HepG2 (cell line): Measurements from ENCODE around the gene KMT2E. TPM values are rescaled to one million over a fixed set of nuclear protein-coding genes. Genes with fewer than 3 reads are reported as not detected.

Source experiments
- ATAC-seq: fragments of 200-7000 bp; cut with Tn5 transposase; 3 replicates; pipeline ENCODE4 v1.9.1; 2020; ENCODE audit warnings: mild to moderate bottlenecking, moderate library complexity
- BruUV-seq: library from RNA; stranded (reverse); fragments of 400-500 nt; replicated peaks from 2 replicates; lab custom pipeline; 2021; lab: Mats Ljungman, UMichigan
- CTCF ChIA-PET: fragments of 300-600 bp; formaldehyde crosslinking; extraction: SDS; loops from one replicate; lab custom pipeline; 2021; ENCODE audit warnings: low total read pairs, inconsistent platforms, low intra/inter-chr PET ratio; lab: Yijun Ruan, JAX
- POLR2A ChIA-PET: fragments of 350-600 bp; sonication (Branson Sonifier 250); formaldehyde crosslinking; loops from one replicate; lab custom pipeline; 2020; ENCODE audit warnings: antibody characterized with exemption, inconsistent platforms; lab: Yijun Ruan, JAX
- DNase-seq: peaks from one replicate; pipeline ENCODE4 v3.0.0-alpha.2; 2015; ENCODE audit warnings: low spot score
- FAIRE-seq: peaks from 3 replicates; lab custom pipeline; 2011; peaks lifted over from hg19 to GRCh38; lab: Jason Lieb, UNC
- H2AFZ ChIP-seq: one replicate; pipeline ENCODE4 v1.6.1; 2011; ENCODE audit warnings: low read length, inconsistent platforms
- H3K27ac ChIP-seq: fragments of 300-600 bp; 3 replicates; pipeline ENCODE4 v1.8.0; 2011; ENCODE audit warnings: mixed run types, mild to moderate bottlenecking, mixed read lengths, low read length, inconsistent platforms; ENCODE audit not compliant: insufficient read depth; ENCODE audit errors: extremely low read length
- H3K27me3 ChIP-seq, 2 experiments: fragments of 200-600 bp in 1 of 2; 2 replicates in 1 of 2; 3 replicates in 1 of 2; pipeline versions ENCODE4 v1.6.0 to v1.8.0; 2011; ENCODE audit warnings: low read length in 2 of 2, mild to moderate bottlenecking in 2 of 2, moderate library complexity in 2 of 2, inconsistent platforms in 1 of 2; ENCODE audit not compliant: insufficient read depth in 2 of 2, control insufficient read depth in 1 of 2
- H3K36me3 ChIP-seq, 2 experiments: fragments of 200-600 bp in 1 of 2; replicated peaks in 1 of 2; 2 replicates in 1 of 2; 3 replicates in 1 of 2; pipeline versions ENCODE4 v1.5.1 to v1.8.0; 2011; ENCODE audit warnings: low read length in 2 of 2, inconsistent platforms in 1 of 2; ENCODE audit not compliant: insufficient read depth in 2 of 2, control insufficient read depth in 1 of 2
- H3K4me1 ChIP-seq: 2 replicates; pipeline ENCODE4 v1.5.1; 2012; ENCODE audit warnings: low read length, inconsistent platforms; ENCODE audit not compliant: insufficient read depth
- H3K4me2 ChIP-seq: 2 replicates; pipeline ENCODE4 v1.6.0; 2011; ENCODE audit warnings: low read depth, low read length, inconsistent platforms
- H3K4me3 ChIP-seq, 3 experiments: fragments of 200-600 bp in 1 of 3; sonication (generic), shearing (Covaris generic) in 1 of 3; replicated peaks in 1 of 3; 2 replicates each; pipeline ENCODE4 v1.5.1; 2011 to 2016; ENCODE audit warnings: low read length in 3 of 3, inconsistent platforms in 2 of 3, low read depth in 2 of 3, mild to moderate bottlenecking in 2 of 3, control low read depth in 1 of 3, mixed read lengths in 1 of 3; ENCODE audit not compliant: insufficient read depth in 1 of 3
- H3K79me2 ChIP-seq: one replicate; pipeline ENCODE4 v1.6.1; 2011; ENCODE audit warnings: low read length, inconsistent platforms; ENCODE audit not compliant: insufficient read depth
- H3K9ac ChIP-seq: 2 replicates; pipeline ENCODE4 v1.6.0; 2011; ENCODE audit warnings: mild to moderate bottlenecking, low read depth, low read length, inconsistent platforms; ENCODE audit not compliant: insufficient read depth
- H3K9me3 ChIP-seq: 2 replicates; pipeline ENCODE4 v1.5.1; 2012; ENCODE audit warnings: mild to moderate bottlenecking, low read length
- H4K20me1 ChIP-seq: 2 replicates; pipeline ENCODE4 v1.6.0; 2011; ENCODE audit warnings: inconsistent platforms, mild to moderate bottlenecking, low read length, moderate library complexity; ENCODE audit not compliant: insufficient read depth
- ETV5 ChIP-seq: IDR thresholded peaks from 2 replicates; pipeline ENCODE4 v1.6.1; 2018; ENCODE audit warnings: missing biosample characterization, missing genetic modification reagents, inconsistent platforms, borderline replicate concordance
- FOXA1 ChIP-seq, 2 experiments: fragments of 450-650 bp in 1 of 2; sonication (generic) in 1 of 2; formaldehyde crosslinking in 1 of 2; IDR thresholded peaks; 2 replicates each; pipeline versions ENCODE4 v1.4.0 to v1.6.1; 2016 to 2020; ENCODE audit warnings: missing genetic modification reagents in 1 of 2
- GTF2F1 ChIP-seq: fragments of 150-350 bp; IDR thresholded peaks from 2 replicates; pipeline ENCODE4 v1.6.1; 2014; ENCODE audit warnings: low read length
- KLF16 ChIP-seq, 2 experiments: sonication (generic) in 1 of 2; formaldehyde crosslinking in 1 of 2; IDR thresholded peaks; 2 replicates each; pipeline versions ENCODE4 v1.6.1 to v1.8.0; 2016 to 2023; ENCODE audit warnings: missing genetic modification reagents in 2 of 2, missing compliant biosample characterization in 1 of 2
- LBX2 ChIP-seq: sonication (generic); formaldehyde crosslinking; IDR thresholded peaks from 2 replicates; pipeline ENCODE4 v1.5.0; 2020; ENCODE audit warnings: missing genetic modification reagents, mild to moderate bottlenecking, borderline replicate concordance
- MAFF ChIP-seq: IDR thresholded peaks from 2 replicates; pipeline ENCODE4 v1.6.1; 2011; ENCODE audit warnings: low read depth, low read length, improper control_type of control experiment
- MAFK ChIP-seq, 2 experiments: IDR thresholded peaks in 1 of 2; conservative IDR thresholded peaks in 1 of 2; 2 replicates each; pipeline ENCODE4 v1.6.1; 2011; ENCODE audit warnings: improper control_type of control experiment in 2 of 2, low read length in 2 of 2
- NCOR1 ChIP-seq: fragments of 200-600 bp; sonication (generic); IDR thresholded peaks from 2 replicates; pipeline ENCODE4 v1.7.0; 2017; ENCODE audit warnings: antibody characterized with exemption, low read length, borderline replicate concordance
- SP5 ChIP-seq: IDR thresholded peaks from 2 replicates; pipeline ENCODE4 v1.6.1; 2016; ENCODE audit warnings: low read depth, borderline replicate concordance
- TBX3 ChIP-seq: fragments of 450-650 bp; IDR thresholded peaks from 2 replicates; pipeline ENCODE4 v1.6.1; 2017; ENCODE audit warnings: antibody characterized with exemption, mild to moderate bottlenecking, inconsistent platforms, borderline replicate concordance
- ZNF18 ChIP-seq: sonication (generic); formaldehyde crosslinking; IDR thresholded peaks from 2 replicates; pipeline ENCODE4 v1.8.0; 2022; ENCODE audit warnings: mild to moderate bottlenecking, missing genetic modification reagents; ENCODE audit not compliant: insufficient replicate concordance
- ZNF234 ChIP-seq: sonication (generic); formaldehyde crosslinking; conservative IDR thresholded peaks from 2 replicates; pipeline ENCODE4 v1.5.1; 2020; ENCODE audit warnings: mild to moderate bottlenecking, missing genetic modification reagents
- ZNF326 ChIP-seq: sonication (generic); formaldehyde crosslinking; IDR thresholded peaks from 2 replicates; pipeline ENCODE4 v1.4.0; 2020; ENCODE audit warnings: missing genetic modification reagents, borderline replicate concordance
- ZNF589 ChIP-seq: sonication (generic); formaldehyde crosslinking; conservative IDR thresholded peaks from 2 replicates; pipeline ENCODE4 v1.8.0; 2022; ENCODE audit warnings: mild to moderate bottlenecking, moderate library complexity, missing genetic modification reagents
- ZNF678 ChIP-seq: sonication (generic); formaldehyde crosslinking; IDR thresholded peaks from 2 replicates; pipeline ENCODE4 v1.4.0; 2020; ENCODE audit warnings: mild to moderate bottlenecking, missing genetic modification reagents
- ZNF746 ChIP-seq: sonication (generic); formaldehyde crosslinking; IDR thresholded peaks from 2 replicates; pipeline ENCODE4 v1.8.0; 2022; ENCODE audit warnings: mild to moderate bottlenecking, missing genetic modification reagents
- ZNF773 ChIP-seq: sonication (generic); formaldehyde crosslinking; IDR thresholded peaks from 2 replicates; pipeline ENCODE4 v1.4.0; 2020; ENCODE audit warnings: missing genetic modification reagents, borderline replicate concordance
- WGBS: methylation state at CpG from one replicate; pipeline ENCODE4 v1.1.6; 2017; ENCODE audit warnings: low lambda C conversion rate; 5-methylcytosine and 5-hydroxymethylcytosine counted together
- in situ Hi-C: cut with HindIII; loops from 2 replicates; pipeline ENCODE4 v1.10.0; 2017; ENCODE audit warnings: low pct_unique_long_range_greater_than_20kb; ENCODE audit not compliant: extremely low pct_ligation_motif_present
- intact Hi-C: fragments of 100-400 bp; cut with micrococcal nuclease; formaldehyde crosslinking; loops from one replicate; pipeline ENCODE4 v1.10.0; 2022; ENCODE audit not compliant: unreplicated experiment
- polyA plus RNA-seq, 8 experiments: library from polyadenylated mRNA; depleted of rRNA in 3 of 8; stranded (reverse) in 7 of 8; unstranded in 1 of 8; fragments of >200 nt; fragmentation: Illumina TruSeq in 4 of 8; extraction: Trizol in 4 of 8; gene quantifications; 2 replicates each; pipeline versions ENCODE4 v1.2.1 to v1.2.3, GENCODE V29; 2011 to 2016; ENCODE audit warnings: low read depth in 4 of 8, missing spikeins in 1 of 8, mixed read lengths in 1 of 8; ENCODE audit not compliant: insufficient read depth in 1 of 8
- total RNA-seq, 5 experiments: library from RNA; depleted of rRNA; stranded (reverse); fragments of >200 nt; fragmentation: Illumina TruSeq; extraction: Trizol; gene quantifications; 2 replicates each; pipeline ENCODE4 v1.2.3, GENCODE V29; 2016; ENCODE audit warnings: low read depth in 1 of 5
- TF ChIP-seq, protein P1 (sequence below): sonication (generic); formaldehyde crosslinking; IDR thresholded peaks from 2 replicates; pipeline ENCODE4 v1.8.0; 2022; ENCODE audit warnings: missing genetic modification reagents, low read depth, mild to moderate bottlenecking, borderline replicate concordance

Gene KMT2E
- total and polyA plus RNA-seq, 2 of the 13 experiments (the other 11 are each of a cell fraction or from before 2014, with no cell fraction given) = 6.3 to 24.4 TPM

DNA sequence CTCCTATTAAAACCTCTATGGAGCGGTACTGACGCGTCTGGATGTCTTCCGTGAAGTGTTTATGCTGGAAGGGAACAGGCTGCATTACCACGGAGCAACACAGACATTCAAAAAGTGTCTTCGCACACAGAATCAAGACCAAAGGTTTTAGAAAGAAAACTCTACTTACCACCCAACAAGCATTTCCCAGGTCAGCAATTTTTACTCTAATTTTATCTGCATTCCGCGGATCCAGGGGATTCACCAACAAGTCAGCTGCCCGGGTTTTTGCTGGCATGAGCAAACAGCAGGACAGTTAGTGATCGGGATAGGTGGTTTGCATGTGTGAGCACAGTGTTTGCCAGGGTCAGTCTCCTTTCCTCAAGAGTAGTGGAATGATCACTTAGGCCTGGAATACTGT lies 118.8 kb downstream of the KMT2E start:
- Histone ChIP-seq H3K27me3 (no peaks in the 10 kb centered on the region), H3K27ac (no peak overlapping the region), H3K9ac (no peak overlapping the region), H3K79me2 (no peaks in the 10 kb centered on the region), H3K4me3 (no peak overlapping the region), H3K36me3 (peaks cover 8 to 17% of the 10 kb centered on the region in 2 experiments; a peak in 4 of 5 replicates), H2AFZ (no peak overlapping the region), H3K4me2 (no peak overlapping the region), H4K20me1 (no peaks in the 10 kb centered on the region), H3K9me3 (no peaks in the 10 kb centered on the region), H3K4me1 (no peaks in the 10 kb centered on the region)
- over 99% methylated on average over 10 of the region's 10 CpGs for WGBS
- intact Hi-C loops = no loop called here
- BruUV-seq = no TSS peak
- DNase-seq (no peak), ATAC-seq (no peak), FAIRE-seq (no peak)
- CTCF ChIA-PET = no interaction called here
- in situ Hi-C loops = no loop called here
- peak; percentile 45 to 56; a peak in 3 of 4 replicates for TF ChIP-seq MAFK (conservative IDR thresholded peaks at IDR 0.05 in 1 of 2, IDR thresholded peaks at IDR 0.05 in 1 of 2; ENCODE audit: low read length in 2 of 2)
- TF ChIP-seq ZNF678 (CRISPR knock-in tag) = no peak
- TF ChIP-seq ETV5 (CRISPR knock-in tag) = no peak
- peak; percentile 28; the same call in 1 of the 2 replicates for TF ChIP-seq MAFF
- no peak for TF ChIP-seq ZNF18 (CRISPR knock-in tag)
- TF ChIP-seq ZNF746 (CRISPR knock-in tag) = no peak
- POLR2A ChIA-PET = no interaction called here

DNA sequence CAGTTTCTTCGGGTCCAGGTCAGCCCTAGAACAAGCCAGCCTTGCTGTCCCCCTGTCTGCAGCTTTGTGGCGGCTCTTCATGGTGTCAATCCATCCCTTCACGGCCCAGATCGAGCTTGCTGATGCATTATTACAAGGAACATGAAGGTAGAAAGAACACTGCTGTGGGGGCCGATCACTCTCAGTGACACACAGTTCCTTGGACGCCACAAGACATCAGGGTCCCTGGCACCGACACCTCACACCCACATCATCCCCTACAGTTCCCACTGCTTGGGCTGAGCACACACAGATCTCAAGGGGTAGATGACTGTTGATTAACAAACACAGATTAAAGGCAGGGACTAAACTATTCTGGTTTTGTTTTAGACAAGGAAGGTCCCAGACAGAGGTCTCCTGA lies 119.4 kb downstream of the KMT2E start:
- no peaks in the 10 kb centered on the region for H4K20me1 ChIP-seq
- H3K9ac ChIP-seq = no peak overlapping the region
- H3K36me3 ChIP-seq = peaks cover 9 to 18% of the 10 kb centered on the region in 2 experiments; a peak in 4 of 5 replicates
- BruUV-seq = no TSS peak
- no peak overlapping the region for H3K27ac ChIP-seq
- no peak for ATAC-seq
- DNase-seq = no peak
- intact Hi-C loops (no loop called here), in situ Hi-C loops (no loop called here)
- H2AFZ ChIP-seq = no peak overlapping the region
- no peak overlapping the region for H3K4me2 ChIP-seq
- no peaks in the 10 kb centered on the region for H3K79me2 ChIP-seq
- POLR2A ChIA-PET = no interaction called here
- CTCF ChIA-PET = no interaction called here
- FAIRE-seq = no peak
- H3K9me3 ChIP-seq = no peaks in the 10 kb centered on the region
- no peak overlapping the region for H3K4me3 ChIP-seq
- over 99% methylated on average over 7 of the region's 7 CpGs for WGBS
- H3K4me1 ChIP-seq = no peaks in the 10 kb centered on the region
- H3K27me3 ChIP-seq = no peaks in the 10 kb centered on the region
- TF ChIP-seq ZNF234 (no peak), LBX2 (CRISPR knock-in tag) (no peak), GTF2F1 (no peak), FOXA1 (IDR thresholded peaks at IDR 0.05) (no peak), FOXA1 (CRISPR knock-in tag; IDR thresholded peaks at IDR 0.05) (no peak), KLF16 (CRISPR knock-in tag; IDR thresholded peaks at IDR 0.05) (no peak), SP5 (CRISPR knock-in tag) (no peak), ZNF326 (no peak), ZNF773 (no peak), ZNF589 (no peak), TBX3 (no peak), NCOR1 (no peak)
- TF ChIP-seq, protein P1, sequence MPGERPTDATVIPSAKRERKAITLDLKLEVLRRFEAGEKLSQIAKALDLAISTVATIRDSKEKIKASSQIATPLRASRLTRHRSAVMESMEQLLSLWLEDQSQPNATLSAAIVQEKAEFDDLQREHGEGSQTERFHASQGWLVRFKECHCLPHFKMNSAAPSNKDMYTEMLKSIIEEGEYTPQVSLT (CRISPR knock-in tag) = no peak
